ENCODE measurements around the gene ATL3.

DNA sequence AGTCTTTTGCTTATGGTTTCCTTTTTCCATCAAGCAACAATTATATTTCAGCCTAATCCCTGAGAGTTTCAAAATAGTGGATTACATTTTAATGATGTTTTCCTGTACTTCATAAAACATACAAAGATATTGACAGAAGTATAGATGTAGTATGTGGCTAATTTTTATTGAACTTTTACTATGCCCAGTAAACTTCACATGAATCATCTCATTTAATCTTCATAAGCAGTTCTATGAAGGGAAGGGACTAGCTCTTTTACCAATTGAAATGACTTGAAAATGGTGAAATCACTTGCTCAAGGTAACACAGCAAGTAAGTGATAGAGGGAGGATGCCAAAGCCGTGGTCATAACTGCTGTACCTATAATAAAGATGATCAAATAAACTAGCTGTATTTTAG is 37.6 kb upstream of the ATL3 start:
- TF ChIP-seq, protein P1, sequence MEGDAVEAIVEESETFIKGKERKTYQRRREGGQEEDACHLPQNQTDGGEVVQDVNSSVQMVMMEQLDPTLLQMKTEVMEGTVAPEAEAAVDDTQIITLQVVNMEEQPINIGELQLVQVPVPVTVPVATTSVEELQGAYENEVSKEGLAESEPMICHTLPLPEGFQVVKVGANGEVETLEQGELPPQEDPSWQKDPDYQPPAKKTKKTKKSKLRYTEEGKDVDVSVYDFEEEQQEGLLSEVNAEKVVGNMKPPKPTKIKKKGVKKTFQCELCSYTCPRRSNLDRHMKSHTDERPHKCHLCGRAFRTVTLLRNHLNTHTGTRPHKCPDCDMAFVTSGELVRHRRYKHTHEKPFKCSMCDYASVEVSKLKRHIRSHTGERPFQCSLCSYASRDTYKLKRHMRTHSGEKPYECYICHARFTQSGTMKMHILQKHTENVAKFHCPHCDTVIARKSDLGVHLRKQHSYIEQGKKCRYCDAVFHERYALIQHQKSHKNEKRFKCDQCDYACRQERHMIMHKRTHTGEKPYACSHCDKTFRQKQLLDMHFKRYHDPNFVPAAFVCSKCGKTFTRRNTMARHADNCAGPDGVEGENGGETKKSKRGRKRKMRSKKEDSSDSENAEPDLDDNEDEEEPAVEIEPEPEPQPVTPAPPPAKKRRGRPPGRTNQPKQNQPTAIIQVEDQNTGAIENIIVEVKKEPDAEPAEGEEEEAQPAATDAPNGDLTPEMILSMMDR (IDR thresholded peaks at IDR 0.05; ENCODE audit: low read depth, low read length), result no peak
- no peak for TF ChIP-seq EZH2phosphoT487 (IDR thresholded peaks at IDR 0.05; ENCODE audit: low read depth)

Data from OCI-LY3 (cell line).